ENCODE measurements around the gene CACNA2D4.

Gene CACNA2D4

DNA sequence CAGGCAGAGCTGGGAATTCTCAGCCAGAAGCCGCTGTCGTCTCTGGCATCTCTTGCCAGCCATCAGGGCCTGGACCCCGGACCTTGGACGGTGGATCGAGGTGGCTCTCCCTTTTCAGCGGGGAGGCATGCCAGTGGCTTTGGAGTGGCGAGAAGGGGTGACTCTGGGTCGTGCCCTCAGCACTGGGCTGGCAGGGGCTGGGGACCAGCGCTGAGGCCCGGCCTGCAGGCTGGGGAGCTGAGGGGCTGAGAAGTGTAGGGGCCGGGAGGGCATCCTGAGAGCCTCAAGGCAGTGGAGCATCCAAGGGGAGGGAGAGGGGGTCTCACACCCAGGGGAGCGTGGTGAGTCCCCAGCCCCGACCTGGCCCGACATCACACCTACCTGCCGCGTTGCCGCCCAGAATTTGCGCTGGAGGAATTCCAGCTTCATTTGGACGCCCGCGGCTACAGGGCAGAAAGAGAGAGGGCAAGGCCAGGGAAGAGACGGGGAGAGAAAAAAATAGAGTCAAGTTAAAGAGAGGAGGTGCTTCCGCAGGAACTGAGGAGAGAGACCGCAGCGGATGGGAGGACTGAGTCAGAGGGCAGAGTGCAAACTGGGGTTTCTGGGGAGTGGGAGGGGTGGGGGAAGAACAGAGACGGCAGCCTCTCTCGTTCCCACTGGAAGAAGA is 107.0 kb downstream of the CACNA2D4 start:
- DNase-seq = no peak

DNA sequence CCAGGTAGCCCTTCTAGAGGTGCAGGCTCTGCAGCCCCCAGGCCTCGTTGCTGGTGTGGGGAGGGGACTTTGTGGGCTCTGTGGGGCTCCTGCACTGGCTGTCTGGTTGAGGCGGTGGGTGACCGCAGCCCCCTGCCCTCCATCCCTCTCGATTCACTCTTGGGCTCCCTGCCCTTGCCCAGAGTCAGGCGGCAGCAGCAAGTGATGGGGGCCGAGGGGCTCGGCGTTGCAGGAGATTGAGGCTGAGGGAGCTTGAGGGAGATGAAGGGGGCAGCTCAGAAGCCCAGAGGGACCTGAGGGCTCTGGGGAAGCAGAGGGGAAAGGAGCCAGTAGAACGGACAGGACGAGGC is 107.5 kb downstream of the CACNA2D4 start:
- DNase-seq = no peak

DNA sequence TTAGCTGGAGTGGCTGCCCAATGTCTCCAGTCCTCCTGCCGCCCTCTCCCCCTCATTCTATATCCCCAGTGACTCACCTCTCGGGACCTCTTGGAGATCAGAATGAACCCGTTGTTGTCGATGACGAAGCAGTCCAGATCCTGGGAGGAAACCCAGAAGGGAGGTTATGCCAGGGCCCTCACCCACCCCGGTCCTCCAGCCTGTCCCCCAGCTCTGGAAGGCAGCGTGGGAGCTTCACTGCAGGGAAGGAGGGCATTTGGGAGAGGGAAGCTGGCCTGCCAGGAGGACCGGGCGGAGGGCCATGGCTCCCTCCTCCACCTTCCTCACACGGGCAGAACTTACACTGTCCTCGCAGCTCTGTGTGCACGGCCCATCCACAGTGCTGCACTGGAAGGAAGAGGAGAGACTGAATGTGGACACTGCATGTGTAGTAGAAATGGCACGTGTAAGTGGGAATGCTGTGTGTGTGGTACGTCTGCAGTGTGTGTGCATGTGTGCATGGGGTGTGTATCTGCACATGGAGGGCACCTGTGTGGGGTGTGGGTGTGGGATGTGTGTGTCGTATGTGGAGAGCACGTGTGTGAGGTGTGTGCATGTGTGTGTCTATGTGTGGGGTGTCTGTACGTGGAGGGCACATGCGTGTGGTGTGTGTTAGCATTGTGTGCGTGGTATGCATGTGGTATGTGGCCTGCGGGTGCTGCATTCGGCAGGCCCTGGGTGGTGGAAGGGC is 108.1 kb downstream of the CACNA2D4 start:
- DNase-seq = no peak

- DNase-seq = no peak
These were observed 108.8 kb downstream of the CACNA2D4 start for GRCh38 chr12:1809591-1810190.

DNA sequence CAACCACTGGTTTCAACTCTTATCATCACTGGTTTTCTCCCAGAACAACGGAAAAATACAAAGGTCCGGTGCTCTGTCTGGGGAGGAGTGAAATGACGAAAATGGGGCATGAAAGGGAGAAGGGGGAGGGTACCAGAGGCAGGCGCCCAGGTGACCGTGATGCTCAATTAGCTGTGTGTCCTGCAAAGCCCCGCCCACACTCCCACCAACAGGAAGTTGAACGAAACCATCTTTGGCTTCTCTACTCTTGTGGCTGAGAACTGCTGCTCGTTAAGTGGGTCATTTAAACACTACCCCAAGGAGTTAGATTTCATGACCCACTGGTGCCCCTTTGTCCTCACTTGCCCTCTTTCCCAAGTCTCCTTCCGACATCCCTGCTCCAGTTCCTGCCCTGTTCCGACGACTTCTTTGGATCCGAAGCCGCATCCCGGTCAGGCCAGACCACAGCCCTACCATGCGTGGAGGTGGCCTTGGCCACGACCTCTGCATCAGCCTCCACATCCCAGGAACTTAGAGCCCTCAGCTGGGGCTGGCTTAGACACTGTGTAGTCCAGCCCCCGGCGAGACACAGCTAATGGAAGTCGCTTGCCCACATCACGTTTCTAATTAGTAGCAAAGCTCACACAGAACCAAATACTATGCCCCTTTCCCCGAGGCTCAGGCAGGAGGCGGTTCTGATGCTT is 109.5 kb downstream of the CACNA2D4 start:
- no peak for DNase-seq

- no peak for DNase-seq
These were observed 110.2 kb downstream of the CACNA2D4 start for GRCh38 chr12:1808036-1808797.

DNA sequence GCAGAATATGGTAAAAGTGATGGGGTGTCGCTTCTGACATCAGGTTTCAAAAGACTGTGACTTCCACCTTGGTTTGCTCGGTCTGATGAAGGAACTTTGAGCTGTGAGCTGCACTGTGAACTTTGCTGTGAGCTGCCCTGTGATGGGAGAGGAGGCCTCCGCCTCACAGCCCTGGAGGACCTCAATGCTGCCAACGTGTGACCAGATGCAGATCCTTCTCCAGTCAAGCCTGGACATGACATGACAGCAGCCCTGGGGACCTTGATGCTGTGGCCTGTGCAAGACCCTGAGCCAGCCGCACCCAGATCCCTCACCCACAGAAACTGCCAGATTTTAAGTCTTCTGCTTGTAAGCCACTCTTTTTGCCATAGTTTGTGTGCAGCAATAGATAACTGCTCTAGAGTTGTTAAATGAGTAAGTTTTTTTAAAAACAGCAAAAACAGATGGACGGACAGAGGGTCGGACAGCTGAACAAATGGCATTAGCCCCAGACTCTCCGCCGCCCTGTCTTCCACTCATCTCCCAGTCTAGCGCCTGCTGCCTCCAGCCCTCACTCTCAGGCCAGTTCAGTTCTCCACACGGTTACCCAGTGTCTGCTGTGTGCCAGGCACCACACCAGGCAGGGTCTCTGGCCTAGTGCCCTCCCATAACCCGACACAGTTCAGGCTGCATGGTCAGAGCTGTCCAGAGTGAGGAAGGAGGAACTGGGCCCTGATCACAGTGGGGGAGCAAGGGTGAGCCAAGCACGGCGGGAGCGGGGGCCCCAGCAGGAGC is 111.2 kb downstream of the CACNA2D4 start:
- no peak for DNase-seq

GRCh38 chr12:1806301-1807086 is 112.0 kb downstream of the CACNA2D4 start:
- no peak for DNase-seq

DNA sequence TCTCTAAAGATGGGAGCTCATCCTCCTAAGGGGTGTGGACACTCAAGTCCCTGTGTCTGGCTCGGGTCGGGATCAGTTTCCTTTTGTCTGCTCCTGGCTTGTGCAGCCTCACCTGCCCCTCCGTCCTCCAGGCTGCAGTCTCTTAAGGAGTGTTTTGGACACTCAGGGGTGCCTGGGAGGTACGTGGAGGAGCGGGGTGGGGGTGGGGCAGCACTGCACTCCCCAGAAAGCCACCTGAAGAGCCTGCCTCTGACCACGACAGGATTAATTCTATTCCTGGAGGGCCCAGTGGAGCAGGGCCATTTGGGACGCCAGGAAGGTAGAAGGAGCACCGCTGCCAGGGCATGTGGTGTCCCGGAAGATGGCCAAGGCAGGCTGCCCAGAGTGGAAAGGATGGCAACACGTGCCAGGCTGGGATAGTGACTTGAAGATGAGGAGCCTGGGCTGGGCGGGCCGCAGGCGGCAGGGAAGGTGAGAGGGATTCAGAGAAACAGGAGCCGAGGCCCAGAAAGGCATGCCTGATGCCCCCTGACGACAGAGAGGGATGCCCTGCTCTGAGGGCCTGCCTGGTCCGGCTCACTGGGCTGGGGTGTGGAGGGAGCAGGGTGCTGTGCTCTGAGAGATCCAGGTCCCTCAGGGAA is 112.9 kb downstream of the CACNA2D4 start:
- no peak for DNase-seq

- DNase-seq = peak; percentile 67 to 83 (median 72)
These were observed 113.7 kb downstream of the CACNA2D4 start for GRCh38 chr12:1804545-1805332.

GRCh38 chr12:1803736-1804135 is 114.7 kb downstream of the CACNA2D4 start:
- DNase-seq = no peak

GRCh38 chr12:1801303-1801975 is 117.0 kb downstream of the CACNA2D4 start:
- DNase-seq = no peak

GRCh38 chr12:1800401-1801302 is 117.8 kb downstream of the CACNA2D4 start:
- DNase-seq = peak in 1 of 6 experiments; percentile 7

- no peak for DNase-seq
These were observed 118.5 kb downstream of the CACNA2D4 start for GRCh38 chr12:1799882-1800400.

DNA sequence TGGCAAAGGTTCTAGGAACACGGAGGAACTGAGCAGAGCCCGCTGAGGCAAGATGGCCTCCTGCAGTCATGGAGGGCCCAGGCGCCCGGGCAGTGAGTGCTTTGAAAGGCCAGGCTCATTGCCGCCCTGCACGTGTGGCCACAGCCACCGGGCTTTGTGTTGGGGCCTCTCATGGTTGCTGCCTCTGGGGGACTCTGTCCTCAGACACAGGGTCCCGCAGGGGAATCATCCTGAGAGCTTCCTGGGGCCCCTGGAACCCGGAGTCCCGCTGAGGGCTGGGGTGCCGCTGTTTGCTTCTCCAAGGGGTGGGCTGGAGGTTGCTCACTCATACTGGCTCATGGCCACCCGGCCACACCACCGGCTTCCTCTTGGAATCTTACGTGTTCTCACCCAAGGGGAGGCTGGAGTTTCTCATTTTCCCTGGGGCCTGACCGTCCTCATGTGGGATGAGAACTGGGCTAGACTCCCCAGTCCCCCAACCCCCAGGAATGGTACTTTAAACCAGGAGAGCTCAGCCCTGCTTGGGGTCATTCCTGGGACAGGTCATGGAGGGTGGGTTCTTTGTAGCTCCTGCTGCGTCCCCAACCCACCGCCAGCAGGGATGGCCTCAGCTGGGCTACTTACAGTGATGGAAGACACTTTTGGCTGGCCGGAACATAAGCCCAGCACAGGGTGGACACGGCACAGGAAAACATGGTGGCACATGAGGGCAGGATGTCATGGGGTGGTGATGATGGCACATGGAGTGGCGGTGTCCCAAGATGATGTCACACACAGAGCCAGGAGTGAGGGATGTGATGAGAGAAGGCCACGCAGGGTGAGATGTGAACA is 119.2 kb downstream of the CACNA2D4 start:
- DNase-seq = no peak

- no peak for DNase-seq
These were observed 119.8 kb downstream of the CACNA2D4 start for GRCh38 chr12:1798641-1799020.

Measured in stimulated activated naive CD4-positive, alpha-beta T cell (primary cell).